UCSD-AML1 (cell line): ENCODE results near the gene TPRG1L.

Experiments
- DNase-seq: peaks from one replicate; lab custom pipeline; 2025; ENCODE audit not compliant: unreplicated experiment; lab: John Stamatoyannopoulos, UW

The TPRG1L gene

DNA sequence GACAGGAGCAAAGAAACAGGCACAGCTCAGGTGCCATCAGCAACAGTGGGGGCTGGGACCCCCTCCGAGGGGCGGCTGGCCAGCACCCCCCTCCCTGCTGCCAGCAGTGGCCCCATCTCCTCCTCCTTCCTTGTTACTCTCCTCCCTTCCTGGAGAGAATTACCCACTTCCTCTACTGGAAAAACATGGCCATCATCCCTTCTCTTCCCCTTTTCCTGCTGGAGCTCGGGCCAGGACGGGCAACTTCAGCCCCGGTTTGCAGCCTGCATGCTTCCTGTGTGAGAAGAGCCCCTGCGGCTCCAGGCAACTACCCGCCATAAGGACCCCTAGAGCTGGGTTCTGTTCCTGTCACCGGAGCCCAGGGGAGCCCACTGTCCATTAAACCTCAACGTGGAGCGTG is 31.1 kb upstream of the TPRG1L start:
- peak; percentile 59 for DNase-seq

DNA sequence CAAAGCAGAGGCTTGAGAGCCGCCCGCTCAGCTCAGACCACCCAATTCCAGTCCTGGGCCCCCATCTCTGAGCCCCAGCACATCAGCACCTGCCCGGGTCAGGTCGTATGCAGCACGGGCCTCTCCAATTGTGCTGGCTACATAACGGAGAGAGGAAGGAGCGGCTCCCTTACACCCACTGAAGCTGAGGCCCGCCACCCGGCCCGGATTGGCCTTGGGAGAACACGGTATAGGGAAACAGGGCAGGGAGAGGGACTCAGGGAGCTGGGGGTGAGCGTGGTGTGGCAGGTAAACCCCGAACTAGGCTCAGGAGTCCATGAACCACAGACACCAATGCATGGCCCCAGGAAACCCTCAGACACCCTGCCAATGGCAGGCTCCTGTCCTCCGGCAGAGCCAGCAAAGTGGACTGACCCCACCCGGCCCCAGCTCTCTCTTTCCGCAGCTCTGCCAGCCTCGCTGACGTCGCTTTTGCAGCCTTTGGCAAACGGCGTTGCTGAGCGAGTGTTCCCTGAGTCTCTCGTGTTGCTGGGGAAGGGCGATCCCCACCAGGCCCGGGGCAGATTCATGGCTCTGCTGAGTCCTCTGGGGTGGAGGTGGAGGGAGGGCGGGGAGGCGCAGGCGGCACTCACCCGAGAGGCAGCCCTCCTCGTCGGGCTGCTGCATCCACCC is 30.0 kb upstream of the TPRG1L start:
- DNase-seq, result no peak

DNA sequence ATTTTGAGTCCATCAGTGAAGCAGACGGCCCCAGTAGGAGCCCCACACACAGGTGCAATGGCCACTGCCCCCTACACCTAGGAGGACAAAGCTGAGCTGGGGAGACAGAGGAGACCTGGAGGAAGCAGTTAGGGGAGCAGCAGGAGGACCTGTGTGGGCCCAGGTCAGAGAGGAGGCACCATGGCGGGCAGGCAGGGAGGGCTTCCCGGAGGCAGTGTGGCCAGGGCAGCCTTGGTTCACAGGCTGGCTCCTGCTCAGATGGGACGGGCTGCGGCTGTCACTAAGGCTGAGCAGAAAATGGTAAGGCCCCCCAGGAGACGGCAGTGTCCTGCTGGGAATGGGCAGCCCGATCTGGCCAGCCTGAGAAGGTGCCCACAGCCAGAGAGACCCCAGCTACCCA is 28.9 kb upstream of the TPRG1L start:
- no peak for DNase-seq

DNA sequence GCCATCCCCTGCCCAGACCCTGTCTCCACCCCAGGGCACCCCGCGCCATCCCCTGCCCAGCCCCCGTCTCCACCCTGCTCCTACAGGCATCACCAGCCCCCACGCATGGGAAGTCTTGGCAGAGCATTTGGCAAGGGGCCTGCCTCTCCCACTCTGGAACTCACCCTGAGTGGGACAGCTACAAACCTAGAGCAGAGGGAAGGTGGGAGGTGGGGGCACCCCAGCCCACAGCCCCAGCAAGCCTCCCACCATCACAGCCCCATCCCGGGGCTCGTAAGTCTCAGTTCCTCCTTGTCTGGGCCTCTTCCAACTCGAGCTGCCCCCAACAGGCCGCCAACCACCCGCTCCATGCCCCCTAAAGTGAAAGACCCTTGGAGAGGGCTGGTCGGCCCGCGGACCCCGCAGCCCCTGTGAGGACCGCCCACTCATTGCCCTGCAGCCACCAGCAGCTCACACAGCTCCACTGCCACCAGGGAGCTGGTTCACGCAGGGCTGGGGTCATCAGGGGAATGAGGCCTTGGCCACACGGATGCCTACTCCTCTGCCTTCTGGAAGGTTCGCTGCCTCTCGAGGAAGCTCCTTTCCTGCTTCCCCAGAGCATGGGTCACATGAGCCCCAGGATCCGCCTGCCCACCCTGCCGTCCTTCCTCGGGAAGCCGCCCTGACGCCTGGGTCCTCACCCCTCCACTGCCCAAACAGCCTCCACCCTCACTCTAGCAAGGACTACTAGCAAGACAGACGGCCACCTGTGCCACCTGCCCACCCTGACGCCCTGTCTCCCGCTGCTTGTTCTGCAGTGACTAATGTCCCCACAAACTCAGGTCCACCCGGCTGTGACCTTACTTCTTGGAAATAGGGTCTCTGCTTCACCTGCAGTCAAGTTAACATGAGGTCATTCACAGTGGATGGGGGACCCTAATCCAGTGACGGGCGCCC is 27.9 kb upstream of the TPRG1L start:
- DNase-seq, result no peak

DNA sequence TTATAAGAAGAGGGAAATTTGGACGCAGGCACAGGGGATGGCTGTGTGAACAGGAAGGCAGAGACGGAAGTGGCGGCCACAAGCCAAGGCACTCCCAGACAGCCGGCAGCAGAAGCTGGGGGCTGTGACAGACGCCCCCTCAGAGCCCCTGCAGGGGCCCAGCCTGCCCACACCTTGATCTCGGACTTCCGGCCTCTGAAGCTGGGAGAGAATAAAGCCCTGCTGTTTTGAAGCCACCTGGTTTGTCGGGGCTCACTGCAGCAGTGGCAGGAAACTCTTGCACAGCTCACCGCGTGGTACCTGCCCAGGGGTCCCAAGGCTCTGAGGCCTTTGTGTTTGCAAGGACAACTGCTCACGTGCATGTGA is 27.2 kb upstream of the TPRG1L start:
- DNase-seq, result peak; percentile 81

DNA sequence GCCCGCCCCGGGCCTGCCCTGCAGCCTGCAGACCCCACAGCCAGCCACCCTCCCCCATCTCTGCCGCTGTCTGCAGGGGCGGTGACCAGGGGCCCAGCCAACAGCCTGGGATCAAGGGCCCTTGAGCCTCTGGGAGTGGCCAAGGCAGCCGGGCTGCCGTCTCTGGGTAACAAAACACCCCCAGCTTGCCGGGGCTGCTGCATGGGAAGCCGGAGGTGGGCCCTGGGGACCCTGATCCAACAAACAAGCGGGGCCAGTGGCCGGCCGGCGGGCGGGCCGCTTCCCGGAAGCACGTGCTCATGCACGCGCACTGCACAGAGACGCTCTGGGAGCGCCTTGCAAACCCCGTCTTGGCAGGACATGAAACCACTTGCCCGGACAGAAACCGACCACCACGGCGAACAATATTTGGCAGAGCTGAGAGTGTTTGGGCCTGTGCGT is 26.7 kb upstream of the TPRG1L start:
- peak; percentile 46 for DNase-seq

DNA sequence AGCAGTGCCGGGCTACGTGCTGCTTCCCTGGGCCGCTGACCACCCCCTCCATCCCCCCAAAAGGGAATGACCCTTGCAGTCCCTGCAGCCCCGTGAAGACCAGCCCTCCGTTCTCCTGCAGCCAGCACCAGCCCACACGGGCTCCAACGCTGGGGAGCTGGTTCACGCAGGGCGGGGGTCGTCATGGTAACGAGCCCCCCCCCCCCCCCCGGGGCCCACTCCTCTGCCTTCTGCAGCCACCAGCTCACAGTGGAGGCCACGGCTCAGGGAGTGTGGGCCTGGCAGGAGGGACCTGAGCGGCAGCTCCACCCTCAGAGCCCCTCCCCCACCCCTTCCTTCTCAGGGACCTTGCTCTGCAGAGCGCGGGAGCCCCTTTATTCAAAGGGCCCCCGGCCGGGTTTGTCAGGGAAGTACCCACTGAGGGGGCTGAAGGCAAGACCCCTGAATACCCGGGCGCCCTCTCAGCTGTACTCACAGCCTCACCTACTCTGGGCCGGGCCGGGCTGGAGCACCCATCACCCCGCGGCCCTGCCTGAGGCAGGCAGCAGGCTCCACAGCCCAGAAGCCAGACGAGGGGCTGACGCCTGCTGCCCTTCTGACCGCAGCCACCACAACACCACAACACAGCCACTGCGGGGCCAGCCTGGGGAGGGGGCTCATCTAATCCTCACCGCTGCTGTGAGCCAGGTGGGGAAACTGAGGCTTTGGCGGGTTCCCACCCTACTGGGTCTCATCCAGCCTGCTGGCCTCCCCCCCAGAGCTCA is 26.1 kb upstream of the TPRG1L start:
- DNase-seq, result no peak

DNA sequence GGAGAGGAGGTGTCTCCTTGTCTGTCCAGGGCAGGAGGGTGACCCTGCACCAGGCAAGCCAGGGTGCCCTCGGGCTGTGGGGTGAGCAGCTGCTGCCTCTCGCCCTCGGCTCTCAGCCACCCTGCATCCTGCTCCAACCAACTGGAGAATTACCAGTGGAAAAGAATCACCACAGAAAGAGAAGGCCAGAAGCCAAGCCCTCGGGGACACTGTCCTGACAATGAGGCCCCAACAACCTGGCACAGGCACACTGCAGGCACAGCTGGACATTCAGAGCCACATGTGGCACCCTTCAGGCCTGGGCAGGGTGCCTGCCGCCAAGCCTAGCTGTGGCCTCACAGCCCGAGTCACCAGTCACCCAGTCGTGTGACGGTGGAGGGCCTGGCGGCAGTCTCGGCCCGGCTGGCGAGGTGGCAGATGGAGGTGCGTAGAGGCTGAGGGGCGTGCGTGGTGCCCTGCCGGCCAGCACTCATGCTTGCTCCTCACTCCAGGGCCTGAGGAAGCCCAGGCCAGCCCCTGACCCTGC is 25.5 kb upstream of the TPRG1L start:
- DNase-seq, result no peak

DNA sequence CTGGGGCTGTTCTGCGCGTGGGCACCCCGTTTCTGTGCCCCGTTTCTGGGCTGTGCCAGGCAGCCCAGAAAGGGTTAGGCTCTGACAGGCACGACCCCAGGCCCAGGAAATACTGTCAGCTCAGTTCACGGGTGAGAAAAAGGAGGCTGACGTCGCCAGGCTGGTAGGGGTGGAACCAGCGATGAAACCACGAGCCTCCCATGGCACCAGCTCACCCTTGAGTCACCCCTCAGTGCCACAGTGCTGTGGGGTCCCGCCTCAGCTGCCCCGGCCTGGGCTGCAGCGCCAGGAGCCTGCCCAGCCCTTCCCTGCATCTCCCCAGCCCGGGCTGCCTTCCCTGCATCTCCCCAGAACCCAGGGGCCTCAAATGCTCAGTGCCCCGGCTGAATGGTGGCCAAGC is 25.0 kb upstream of the TPRG1L start:
- DNase-seq, result no peak

DNA sequence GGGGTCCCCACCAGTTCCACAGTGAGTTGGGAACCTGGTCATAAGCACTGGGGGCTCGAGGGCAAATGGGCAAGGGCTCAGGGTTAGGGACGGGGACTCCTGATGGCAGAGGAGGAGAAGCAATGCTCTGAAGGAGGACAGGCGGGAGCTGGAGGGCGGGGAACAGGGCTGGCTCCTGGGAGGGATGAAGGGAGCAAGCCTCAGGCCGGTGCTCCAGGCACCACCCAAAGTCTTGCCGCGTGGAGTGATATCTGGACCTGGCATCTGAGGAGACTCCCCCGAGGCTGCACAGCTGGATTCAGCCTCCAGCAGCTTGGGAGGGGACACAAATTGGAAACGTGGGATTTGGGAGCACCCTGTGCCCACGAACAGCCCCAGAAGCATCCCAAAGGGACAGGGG is 24.5 kb upstream of the TPRG1L start:
- no peak for DNase-seq

DNA sequence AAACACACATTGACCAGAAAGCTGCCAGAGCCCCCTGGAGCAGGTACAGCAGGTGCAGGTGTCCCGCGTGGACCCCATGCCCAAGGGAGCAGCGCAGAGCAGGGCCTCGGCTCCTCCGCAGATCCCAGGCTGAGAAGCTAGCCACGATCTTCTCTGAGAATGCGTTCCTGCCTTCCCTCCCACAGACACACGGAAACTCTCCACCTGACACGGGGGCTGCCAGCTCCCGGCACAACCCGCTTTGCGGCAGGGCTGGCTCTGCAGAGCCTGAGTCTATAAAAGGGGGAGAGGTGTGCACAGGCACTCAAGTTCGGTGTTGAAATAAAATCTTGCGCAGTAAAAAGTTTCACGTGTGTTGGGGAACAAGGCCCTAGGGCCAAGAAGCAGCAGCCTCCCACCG is 23.1 kb upstream of the TPRG1L start:
- no peak for DNase-seq

DNA sequence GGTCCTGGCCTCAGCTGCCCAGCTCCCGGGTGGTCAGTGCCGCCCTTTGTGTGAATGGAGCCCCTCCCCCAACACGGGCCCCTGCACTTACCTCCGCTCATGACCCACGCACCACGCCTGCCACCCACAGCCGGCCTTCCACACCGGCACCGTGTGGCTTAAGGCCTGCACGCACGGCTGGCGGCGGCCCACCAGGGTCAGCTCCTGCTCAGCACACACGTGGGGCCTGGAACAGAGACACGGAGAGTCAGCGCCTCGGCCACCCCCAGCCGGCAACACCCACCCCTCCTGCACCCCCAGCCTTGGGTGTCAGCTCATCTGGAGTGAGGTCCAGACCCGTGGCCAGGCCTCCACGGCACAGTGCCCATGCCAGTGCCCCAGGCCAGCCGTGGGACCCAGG is 22.4 kb upstream of the TPRG1L start:
- DNase-seq, result no peak

DNA sequence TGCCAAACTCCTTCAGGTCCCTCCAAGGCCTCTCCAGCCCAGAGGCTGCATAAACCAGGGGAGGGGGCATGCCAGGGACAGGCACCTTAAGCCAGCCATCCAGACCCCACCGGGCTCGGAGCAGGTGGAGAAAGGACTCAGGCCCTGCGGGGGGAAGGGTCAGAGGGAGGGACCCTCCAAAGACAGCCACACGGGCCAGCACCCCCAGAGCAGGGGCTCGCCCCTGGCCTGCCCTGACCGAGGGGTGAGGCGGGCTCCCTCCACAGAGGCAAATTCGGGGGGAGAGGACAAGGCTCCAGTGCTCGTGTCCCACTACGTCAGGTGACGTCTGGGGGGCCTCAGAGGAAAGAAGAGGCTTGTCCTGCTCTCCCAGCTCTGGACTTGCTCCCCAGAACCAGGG is 21.7 kb upstream of the TPRG1L start:
- no peak for DNase-seq

DNA sequence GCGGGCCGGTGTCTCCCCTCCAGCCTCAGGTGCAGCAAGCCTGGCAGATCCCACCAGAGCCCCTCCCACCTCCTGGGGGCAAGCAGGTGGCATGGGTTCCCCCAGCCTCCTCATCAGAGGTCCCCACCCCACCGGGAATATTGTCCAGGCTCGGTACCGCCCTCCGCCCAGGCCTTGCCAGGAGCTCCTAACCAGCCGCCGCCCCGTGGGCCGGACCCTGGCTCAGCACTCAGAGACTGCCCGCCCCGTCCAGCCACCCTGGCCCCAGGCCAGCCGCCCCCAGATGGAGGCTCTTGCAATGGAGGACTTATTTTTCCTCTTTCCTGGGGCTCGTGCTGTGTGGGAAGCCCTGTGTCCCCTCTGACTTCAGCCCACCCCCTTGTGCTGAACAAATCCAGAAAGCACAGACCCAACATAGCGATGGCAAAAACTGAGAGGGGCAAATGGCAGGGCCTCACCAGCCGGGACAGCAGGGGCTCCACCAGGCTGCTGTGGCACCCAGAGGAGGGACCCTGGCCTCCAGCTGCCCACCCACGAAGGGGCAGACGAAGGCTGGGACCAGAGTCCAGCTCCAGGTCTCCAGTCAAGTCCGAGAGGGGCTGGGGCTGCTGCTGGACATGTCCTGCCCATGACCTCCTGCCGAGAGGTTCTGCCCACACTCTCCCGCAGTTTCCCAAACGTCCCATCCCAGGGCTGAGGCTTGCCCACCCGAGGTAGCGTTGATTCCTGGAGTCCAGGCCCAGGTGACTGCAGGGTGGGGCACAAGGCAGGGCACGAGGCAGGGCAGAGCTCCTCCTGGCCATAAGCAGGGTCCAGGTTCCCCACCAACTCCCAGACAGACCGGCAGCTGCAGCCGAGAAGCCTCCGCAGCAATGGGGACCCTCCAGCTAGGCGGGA is 21.0 kb upstream of the TPRG1L start:
- no peak for DNase-seq

DNA sequence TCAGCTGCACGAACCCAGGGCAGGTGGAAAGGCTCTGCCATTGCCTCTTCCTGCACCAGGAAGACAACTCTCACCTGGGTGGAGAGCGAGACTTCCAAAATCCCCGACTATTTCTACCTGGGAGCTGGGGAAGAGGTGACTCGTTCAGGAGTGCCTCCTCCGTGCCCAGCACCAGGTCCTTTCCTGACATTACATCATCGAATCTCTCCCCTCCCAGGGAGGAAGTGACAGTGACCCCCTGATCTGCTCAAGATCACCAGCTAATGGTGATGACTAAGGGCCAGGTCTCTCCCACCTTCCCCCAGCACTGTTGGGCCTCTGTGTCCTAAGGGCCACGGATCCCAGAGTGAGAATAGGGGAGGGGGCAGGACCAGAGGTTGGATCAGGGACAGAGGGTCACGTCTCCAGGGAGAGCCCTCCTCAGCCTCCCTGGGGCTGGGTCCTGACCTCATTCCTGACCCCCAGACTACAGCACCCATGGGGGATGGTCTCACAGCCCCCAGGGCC is 20.3 kb upstream of the TPRG1L start:
- no peak for DNase-seq

DNA sequence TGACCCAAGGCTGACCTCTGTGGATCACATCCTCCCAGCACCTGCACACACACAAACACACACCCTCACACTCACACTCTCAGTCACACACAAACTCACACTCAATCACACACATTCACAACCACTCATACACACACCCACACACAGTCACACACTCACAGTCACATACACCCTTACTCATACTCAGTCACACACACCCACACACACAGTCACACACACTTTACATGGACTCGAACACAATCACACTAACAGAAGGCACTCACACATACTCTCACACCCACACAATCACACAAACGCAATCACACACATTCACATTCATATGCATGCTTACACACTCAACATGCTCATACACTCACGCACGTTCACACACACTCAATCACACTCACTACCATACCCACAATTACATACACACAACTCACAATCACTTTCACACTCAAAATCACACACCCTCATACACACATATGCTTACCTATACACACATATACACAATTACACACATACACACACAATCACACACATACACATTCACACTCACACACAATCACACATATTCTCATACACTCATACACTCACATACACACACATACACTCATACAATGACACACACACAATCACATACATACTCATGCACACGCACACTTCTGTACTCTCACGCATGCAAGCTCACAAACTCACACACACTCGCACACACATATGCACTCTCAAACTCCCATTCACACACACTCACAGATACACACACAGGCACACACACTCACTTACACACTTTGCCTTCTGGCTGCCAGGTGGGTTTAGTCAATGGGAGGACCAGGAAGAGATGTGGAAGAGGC is 19.6 kb upstream of the TPRG1L start:
- DNase-seq, result no peak

DNA sequence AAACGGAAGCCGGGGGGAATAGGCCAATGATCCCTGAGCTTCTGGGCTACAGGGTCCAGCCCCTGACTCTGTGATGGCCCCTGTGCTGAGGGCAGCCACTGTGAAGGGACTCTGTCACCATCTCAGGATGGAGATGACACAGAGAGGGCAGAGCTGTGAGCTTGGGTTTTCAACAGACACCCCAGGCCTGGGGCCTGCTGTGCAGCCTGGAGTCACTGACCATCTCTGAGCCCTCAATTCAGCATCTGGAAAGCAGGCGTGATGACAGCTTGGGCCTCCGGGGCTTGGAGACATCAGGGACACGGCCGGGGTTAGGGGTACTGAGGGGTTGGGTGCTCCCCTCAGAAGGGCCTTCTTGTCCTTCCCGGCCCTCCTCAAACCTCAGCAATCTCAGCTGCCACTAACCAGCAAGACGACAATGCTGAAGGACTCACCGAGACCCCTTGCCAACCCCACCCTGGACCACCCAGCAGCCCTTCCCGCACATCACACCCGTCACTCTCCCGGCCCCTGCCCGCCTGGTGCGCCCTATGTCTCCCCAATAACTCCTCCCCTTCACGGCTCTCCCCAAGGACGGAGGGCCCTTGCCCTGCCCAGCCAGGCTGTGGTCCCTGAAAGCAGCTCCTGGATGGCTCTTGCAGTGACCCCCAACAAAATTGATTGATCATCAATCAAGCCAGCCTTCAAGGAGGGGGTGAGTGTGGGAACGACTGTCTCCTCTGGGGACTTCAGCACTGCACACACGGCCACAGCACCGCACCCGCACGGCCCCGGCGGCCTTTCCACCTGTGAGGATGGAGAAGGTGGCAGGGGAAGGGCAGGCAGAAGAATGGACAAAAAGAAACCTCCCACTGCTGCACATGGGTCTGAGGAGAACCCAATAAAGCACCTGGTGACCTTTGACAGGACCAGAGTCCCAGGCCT is 17.8 kb upstream of the TPRG1L start:
- no peak for DNase-seq

DNA sequence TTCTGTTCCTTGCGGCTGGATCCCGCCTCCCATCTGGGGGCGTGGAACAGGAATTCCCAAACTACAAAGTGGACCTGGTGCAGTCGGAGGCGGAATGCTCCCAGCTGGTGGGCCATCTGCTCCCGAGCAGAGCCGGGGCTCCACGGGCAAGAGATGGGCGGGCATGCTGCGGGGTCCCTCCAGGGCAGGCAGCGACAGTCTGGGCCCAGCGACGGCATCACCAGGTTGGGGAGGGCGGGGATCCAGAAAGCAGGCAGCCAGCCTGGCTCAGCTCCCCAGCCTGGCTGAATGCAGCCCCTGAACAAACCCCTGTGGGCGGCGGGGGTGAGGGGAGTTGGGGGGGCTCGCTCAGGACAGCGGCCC is 17.1 kb upstream of the TPRG1L start:
- no peak for DNase-seq
